ENCODE measurements around the gene NCCRP1.

DNA sequence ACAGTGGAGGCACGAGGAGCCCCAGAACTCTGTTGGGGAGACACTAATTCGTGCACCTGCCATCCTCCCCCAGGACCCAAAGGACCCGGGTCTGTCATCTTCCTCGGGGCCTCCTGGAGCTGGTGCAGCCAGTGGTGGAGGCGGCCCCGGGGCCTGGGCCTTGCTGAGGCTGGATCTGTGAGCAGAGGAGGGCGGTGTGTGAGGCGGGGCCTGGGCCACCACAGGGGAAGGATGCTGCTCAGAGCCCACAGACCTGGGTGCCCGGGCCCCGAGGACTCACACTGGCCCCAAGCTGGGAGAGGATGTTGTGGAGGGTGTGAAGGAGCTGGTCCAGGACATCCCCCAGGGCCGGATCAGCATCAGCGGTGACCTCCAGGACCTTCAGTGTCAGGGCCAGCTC is 39.8 kb downstream of the NCCRP1 start:
- TF ChIP-seq, protein P1, sequence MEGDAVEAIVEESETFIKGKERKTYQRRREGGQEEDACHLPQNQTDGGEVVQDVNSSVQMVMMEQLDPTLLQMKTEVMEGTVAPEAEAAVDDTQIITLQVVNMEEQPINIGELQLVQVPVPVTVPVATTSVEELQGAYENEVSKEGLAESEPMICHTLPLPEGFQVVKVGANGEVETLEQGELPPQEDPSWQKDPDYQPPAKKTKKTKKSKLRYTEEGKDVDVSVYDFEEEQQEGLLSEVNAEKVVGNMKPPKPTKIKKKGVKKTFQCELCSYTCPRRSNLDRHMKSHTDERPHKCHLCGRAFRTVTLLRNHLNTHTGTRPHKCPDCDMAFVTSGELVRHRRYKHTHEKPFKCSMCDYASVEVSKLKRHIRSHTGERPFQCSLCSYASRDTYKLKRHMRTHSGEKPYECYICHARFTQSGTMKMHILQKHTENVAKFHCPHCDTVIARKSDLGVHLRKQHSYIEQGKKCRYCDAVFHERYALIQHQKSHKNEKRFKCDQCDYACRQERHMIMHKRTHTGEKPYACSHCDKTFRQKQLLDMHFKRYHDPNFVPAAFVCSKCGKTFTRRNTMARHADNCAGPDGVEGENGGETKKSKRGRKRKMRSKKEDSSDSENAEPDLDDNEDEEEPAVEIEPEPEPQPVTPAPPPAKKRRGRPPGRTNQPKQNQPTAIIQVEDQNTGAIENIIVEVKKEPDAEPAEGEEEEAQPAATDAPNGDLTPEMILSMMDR (IDR thresholded peaks at IDR 0.05; ENCODE audit: extremely low read depth in 1 of 2, insufficient read depth in 1 of 2, low read depth in 1 of 2, low read length in 2 of 2) = no peak
- TF ChIP-seq POLR2A (IDR thresholded peaks at IDR 0.05; ENCODE audit: low read depth, low read length) = no peak
- TF ChIP-seq GATA2 (IDR thresholded peaks at IDR 0.05; ENCODE audit: insufficient read depth, insufficient read length, low read depth, low read length) = no peak
- no peak for TF ChIP-seq EZH2 (IDR thresholded peaks at IDR 0.05; ENCODE audit: borderline replicate concordance, low read depth, low read length, severe bottlenecking)
- no peak for TF ChIP-seq POLR2AphosphoS5 (IDR thresholded peaks at IDR 0.05; ENCODE audit: insufficient read depth, low read depth, low read length)
- no peak for TF ChIP-seq FOS (IDR thresholded peaks at IDR 0.05; ENCODE audit: borderline replicate concordance, insufficient read depth, low read length)
- TF ChIP-seq MYC (IDR thresholded peaks at IDR 0.05; ENCODE audit: low read depth, low read length) = no peak
- TF ChIP-seq, protein P2, sequence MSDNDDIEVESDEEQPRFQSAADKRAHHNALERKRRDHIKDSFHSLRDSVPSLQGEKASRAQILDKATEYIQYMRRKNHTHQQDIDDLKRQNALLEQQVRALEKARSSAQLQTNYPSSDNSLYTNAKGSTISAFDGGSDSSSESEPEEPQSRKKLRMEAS (IDR thresholded peaks at IDR 0.05; ENCODE audit: insufficient read depth, insufficient read length) = no peak
